ENCODE measurements around the gene ZNF555. TPM values are rescaled to one million over a fixed set of nuclear protein-coding genes. Genes with fewer than 3 reads are reported as not detected.
"Not testable (repeated sequence)": the region's sequence is repeated elsewhere in the genome, so short reads cannot be mapped to it uniquely, and the experiment has no call there.

The ZNF555 gene
- total RNA-seq, result 1 to 10 TPM; 3.2 to 5.5 TPM

DNA sequence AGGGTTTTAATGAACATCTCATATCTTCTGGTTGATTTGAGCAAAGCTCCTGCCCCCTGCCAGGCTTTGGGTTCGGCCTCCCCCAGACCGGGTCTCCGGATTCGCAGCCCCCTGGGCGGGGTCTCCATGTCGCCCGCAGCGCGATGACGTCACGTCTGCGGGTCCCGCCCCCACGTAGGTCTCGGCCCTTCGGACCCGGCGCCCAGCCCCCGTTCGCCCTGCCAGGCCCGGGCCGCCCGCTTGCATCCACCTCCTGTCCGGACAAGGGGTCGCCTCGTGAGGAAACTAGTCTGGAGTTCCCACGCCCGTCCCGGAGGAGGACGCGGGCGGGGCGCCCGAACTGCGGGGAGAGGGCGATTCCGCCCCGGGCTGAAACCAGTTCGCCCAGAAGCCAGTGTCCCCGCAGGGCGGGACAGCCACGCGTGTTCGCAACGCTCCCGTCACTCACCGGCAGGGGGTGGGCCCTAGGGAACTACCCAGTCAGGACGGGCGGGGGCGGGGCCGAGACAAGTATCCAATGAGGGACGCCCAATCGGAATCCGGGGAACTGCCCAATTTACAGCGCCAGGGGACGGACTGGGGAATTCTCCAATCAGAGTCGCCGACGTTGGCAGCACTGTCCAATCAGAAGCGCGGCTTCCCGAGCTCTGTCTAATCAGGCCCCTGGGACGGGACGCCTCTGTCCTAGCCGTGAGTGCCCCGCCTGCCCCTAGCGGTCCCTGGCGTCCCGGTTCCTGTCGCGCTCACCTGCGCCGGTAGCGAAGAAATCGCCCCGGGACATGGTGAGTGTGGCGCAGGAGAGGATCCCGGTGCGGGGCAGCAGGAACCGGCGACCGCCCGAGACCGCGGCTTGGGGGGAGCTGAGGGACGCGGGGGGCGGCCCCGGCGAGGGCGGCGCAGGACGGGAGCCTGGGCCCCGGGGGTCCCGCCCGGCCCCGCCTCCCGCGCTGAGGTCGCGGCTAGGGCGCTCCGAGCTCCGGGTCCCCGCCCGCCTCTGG, at the start of gene ZNF555:
Gene ZNF555 (plus strand): TSS at position 682 of the 998 bp plus-strand sequence. CDS start 98 bp downstream, at position 780.
- TF ChIP-seq CTCF (IDR thresholded peaks at IDR 0.05), result peak; percentile 45
- Histone ChIP-seq H3K27ac (peak within 1 kb of the TSS; percentile 65), H3K9me3 (no peaks in the 10 kb centered on the region), H3K9ac (ENCODE audit: low read depth in 2 of 2, low read length in 2 of 2) (peak within 1 kb of the TSS; percentile 66 to 90), H3K27me3 (no peaks in the 10 kb centered on the region), H3K4me3 (peak within 1 kb of the TSS; percentile 61), H3K4me1 (no peaks in the 10 kb centered on the region), H3K36me3 (no peaks in the 10 kb centered on the region)
- DNase-seq, result peak; percentile 99
- intact Hi-C loops (cut with DNase I), result no loop called here

DNA sequence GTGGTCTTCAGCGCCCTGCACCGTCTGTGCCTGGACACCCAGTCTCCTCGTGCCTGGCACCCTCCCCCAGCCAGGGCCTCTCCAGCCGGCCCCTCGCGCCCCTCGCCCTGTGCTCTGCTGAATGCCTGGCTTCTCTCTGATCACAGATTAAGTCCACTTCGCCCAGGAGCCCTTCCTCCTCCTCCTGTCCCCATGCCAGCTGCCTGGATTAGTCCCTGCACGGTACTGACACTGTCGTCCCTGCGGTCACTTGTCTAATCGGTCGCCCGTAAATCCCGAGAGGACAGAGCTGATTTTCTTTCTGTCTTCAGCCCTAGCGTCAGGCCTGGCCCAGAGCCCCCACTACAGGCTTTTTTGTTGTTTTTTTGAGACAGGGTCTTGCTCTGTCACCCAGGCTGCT, 49.4 kb upstream of the ZNF555 start:
- Histone ChIP-seq H3K27ac (no peak overlapping the region), H3K9me3 (no peaks in the 10 kb centered on the region), H3K9ac (ENCODE audit: low read depth in 2 of 2, low read length in 2 of 2) (no peak overlapping the region), H3K4me3 (no peak overlapping the region), H3K27me3 (no peaks in the 10 kb centered on the region), H3K36me3 (no peaks in the 10 kb centered on the region), H3K4me1 (no peaks in the 10 kb centered on the region)
- TF ChIP-seq CTCF (IDR thresholded peaks at IDR 0.05), result no peak
- intact Hi-C loops (cut with DNase I), result no loop called here
- no peak for DNase-seq

GRCh38 chr19:2792666-2793065, 48.6 kb upstream of the ZNF555 start:
- H3K4me1 ChIP-seq; H3K27ac ChIP-seq; DNase-seq; H3K9me3 ChIP-seq; H3K27me3 ChIP-seq; H3K36me3 ChIP-seq; H3K9ac ChIP-seq (ENCODE audit: low read depth in 2 of 2, low read length in 2 of 2); H3K4me3 ChIP-seq; intact Hi-C loops (cut with DNase I): not testable (repeated sequence)

- no peaks in the 10 kb centered on the region for H3K27me3 ChIP-seq
- H3K27ac ChIP-seq, result no peak overlapping the region
- intact Hi-C loops (cut with DNase I), result no loop called here
- TF ChIP-seq CTCF (IDR thresholded peaks at IDR 0.05), result no peak
- DNase-seq, result no peak
- no peak overlapping the region for H3K9ac ChIP-seq (ENCODE audit: low read depth in 2 of 2, low read length in 2 of 2)
- no peaks in the 10 kb centered on the region for H3K36me3 ChIP-seq
- no peaks in the 10 kb centered on the region for H3K4me1 ChIP-seq
- H3K9me3 ChIP-seq, result no peaks in the 10 kb centered on the region
- H3K4me3 ChIP-seq, result no peak overlapping the region
These were observed 48.1 kb upstream of the ZNF555 start for GRCh38 chr19:2793126-2793525.

DNA sequence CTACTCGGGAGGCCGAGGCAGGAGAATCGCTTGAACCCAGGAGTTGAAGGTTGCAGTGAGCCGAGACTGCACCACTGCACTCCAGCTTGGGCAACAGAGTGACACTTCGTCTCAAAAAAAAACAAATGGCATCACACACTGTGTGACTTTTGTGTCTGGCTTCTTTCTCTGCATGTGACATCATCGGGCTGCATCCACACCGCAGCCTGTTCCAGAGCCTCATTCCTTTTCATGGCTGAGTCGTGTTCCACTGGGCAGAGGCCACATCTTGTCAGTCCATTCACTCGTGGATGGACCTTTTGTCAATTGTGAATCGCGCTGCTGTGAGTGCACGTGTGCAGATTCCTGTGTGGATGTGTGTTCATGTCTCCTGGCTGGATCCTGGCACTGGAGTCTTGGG, 47.7 kb upstream of the ZNF555 start:
- Histone ChIP-seq H3K27me3 (no peaks in the 10 kb centered on the region), H3K27ac (no peak overlapping the region), H3K4me3 (no peak overlapping the region), H3K9ac (ENCODE audit: low read depth in 2 of 2, low read length in 2 of 2) (no peak overlapping the region), H3K36me3 (no peaks in the 10 kb centered on the region), H3K4me1 (no peaks in the 10 kb centered on the region), H3K9me3 (no peaks in the 10 kb centered on the region)
- DNase-seq, result no peak
- intact Hi-C loops (cut with DNase I), result no loop called here
- TF ChIP-seq CTCF (IDR thresholded peaks at IDR 0.05), result no peak

Data from colonic mucosa (tissue), 4 donors.